Endometrial microvascular endothelial cells (primary cell): ENCODE measurements around the gene C6orf118. TPM values are rescaled to one million over a fixed set of nuclear protein-coding genes. Genes with fewer than 3 reads are reported as not detected.

Source experiments
- in situ Hi-C: cut with HindIII; loops from 2 replicates; pipeline ENCODE4 v1.10.0; 2017; ENCODE audit warnings: low sequenced_read_pairs, low pct_unique_long_range_greater_than_20kb; ENCODE audit errors: inconsistent ontology term
- total RNA-seq: library from RNA; depleted of rRNA; stranded (reverse); fragments of >200 nt; gene quantifications from one replicate; pipeline ENCODE4 v1.2.3, GENCODE V29; 2015; ENCODE audit errors: inconsistent ontology term

C6orf118 gene
- total RNA-seq, 1 donor from 2014 or later, result not detected

GRCh38 chr6:165249808-165250207 lies 59.6 kb downstream of the C6orf118 start:
- in situ Hi-C loops, result no loop called here

DNA sequence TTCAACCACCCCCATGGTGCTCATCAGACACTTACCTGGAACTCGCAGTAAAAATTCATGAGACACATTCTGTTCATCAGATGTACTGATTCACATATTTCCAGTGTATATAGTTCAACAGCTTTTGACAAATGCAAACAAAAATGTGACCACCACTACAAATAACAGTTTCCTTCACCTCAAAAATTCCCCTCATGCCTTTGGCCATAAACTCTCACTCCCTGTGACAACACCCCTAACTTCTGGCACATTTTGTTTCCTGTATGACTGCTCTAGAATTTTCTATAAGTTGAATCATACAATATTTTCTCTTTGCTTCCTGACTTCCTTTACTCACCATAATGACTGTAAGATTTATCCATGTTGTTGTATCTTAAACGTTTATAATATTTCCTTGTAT lies 63.7 kb downstream of the C6orf118 start:
- in situ Hi-C loops, result no loop called here

- in situ Hi-C loops, result no loop called here
These were observed 64.1 kb downstream of the C6orf118 start for GRCh38 chr6:165245287-165245686.

DNA sequence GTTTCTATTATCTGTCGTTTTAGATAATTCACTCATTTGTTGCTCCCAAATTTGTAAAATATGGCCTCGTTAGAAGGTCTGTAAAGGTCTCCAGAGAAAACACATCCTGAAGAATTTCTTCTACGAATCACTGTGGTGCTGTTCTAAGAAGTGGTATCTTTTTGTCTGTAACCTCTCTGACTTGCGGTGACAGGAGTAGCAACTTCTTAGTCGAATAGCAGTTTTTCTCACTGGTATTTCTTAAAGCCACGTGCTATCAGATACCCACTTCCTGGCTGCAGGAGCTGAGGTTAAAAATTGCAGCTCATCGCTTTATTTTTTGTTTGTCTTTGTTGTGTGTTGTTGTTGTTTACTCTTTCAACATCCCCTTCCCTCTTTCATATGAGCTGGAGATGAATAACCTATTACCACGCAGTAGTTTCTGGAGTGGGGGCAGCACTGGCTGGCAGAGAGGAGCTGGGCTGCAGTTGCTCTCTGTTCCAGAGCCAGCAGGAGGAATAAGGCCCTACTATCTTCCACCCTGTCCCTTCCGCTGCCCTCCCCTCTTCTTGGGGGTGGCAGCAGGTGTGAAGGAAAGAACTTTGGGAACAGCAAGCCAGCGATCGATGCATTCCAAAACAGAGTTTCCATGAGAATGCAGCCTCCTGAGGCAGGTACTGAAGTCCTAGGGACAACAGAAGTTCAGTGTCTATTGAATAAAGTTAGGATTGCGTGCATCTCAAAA lies 64.7 kb downstream of the C6orf118 start:
- in situ Hi-C loops, result no loop called here

GRCh38 chr6:165243801-165244200 lies 65.6 kb downstream of the C6orf118 start:
- in situ Hi-C loops, result no loop called here

- in situ Hi-C loops, result no loop called here
These were observed 73.1 kb downstream of the C6orf118 start for GRCh38 chr6:165236326-165236725.

DNA sequence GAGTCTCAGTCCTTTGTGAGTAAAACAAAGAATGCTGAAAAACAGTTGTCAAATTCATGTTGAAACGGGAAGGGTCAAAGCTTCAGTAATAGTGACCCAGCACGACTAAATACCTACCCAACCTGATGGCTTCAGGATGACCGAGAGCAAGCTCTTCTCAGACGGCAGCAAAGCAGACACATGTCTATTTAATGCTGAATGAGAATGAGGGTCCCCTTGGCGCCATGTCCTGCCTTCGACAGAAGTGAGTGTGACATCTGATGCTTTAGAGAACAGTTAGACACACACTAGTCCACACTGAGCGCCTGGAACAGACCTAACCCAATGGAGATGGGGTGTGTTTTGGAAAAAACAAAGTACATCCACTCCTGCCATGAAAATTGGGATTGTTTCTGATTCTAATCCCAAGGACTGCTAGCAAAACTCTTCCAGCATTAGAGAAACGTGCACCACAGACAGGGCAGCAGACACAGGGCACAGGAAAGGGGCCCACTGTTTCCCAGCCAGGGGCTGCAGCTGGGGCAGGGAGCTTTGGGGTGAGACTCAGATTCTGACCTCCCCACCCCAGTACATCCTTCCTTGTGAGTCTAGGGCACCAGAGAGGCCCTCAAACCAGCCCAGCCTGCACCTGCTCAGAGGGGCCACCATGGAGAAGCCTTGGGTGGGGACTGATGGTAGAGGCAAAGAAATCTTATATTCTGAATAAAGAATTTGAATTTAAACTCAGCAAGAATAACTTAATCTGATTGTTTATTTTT lies 76.5 kb downstream of the C6orf118 start:
- in situ Hi-C loops, result no loop called here

GRCh38 chr6:165231581-165232561 lies 77.5 kb downstream of the C6orf118 start:
- in situ Hi-C loops, result no loop called here

DNA sequence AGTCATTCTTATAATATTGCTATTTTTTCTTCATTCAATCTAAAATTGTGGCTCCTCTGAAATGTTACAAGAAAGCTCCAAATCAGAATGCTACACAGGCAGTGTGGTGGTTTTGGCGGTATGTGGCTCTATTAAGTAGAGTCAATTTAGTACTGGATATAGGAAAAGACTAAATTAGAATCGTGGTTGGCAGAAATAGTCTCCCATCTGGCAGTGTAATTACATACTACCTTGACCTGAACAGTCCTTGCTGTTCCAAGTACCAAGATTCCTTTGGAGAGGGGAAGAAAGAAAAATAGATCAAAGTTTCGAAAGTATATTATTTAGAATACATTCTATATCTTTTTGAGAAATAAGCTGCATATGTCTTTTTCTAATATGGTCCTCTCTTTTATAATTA lies 78.2 kb downstream of the C6orf118 start:
- in situ Hi-C loops, result no loop called here
